Activated CD4-positive, alpha-beta T cell treated with anti-CD3 and anti-CD28 coated beads, Interleukin-2, amount 50 U/mL, for 24 hours (primary cell): ENCODE measurements around the gene PTGR1.
"Not testable (repeated sequence)": the region's sequence is repeated elsewhere in the genome, so short reads cannot be mapped to it uniquely, and the experiment has no call there.

ENCODE experiments used
- DNase-seq, 2 donors: peaks; one replicate each; pipeline ENCODE4 v3.0.0-alpha.2; 2020; ENCODE audit warnings: low read depth in 1 of 2, low spot score in 1 of 2

The PTGR1 gene

DNA sequence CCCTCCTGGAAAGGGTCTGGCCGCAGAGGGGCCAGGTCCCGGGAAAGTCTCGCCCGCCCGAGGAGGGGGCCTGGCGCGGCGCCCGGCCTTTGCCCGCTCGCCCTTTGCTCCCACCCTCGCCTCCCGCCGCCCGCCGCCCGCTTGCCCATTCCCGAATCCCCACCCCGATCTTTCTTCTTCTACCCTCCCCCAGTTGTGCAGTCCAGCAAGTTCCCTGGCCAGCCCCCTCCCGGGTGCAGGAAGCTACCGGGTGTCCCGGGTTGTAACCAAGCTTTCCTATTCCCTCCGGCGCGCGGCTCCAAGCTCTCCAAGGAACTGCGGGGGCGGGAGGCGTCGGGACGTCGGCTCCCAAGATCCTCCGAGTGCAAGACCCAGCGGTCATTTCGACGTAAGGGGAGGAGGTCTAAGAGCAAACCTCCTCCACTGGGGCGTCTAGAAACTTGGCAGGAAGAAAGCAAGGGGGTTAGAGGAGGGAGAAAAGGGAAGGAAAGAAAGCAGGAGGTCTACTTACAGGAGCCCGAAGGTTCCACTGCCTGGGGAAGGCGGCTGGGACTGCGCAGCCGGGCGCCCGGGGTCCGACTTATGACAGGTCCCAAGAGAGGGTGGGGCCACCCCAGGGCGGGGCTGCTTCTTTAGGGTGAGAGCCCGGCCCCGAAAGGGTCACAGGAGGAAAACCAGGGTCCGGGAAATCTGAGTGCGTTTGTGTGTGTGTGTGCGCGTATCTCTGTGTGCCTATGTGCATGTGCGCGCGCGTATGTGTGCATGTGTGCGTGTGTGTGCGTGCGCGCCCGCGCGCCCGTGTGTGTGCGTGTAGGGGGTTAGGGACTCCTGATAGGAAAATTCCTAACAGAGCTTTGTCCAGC is at the start of gene PTGR1:
Gene PTGR1 (minus strand): TSS at position 556 of the 863 bp plus-strand sequence. CDS start 2,225 bp downstream, outside the sequence.
- peak in 1 of 2 donors; percentile 3 for DNase-seq

- no peak for DNase-seq
Measured at GRCh38 chr9:111649016-111649415, 49.6 kb upstream of the PTGR1 start.

GRCh38 chr9:111648066-111648465 is 48.6 kb upstream of the PTGR1 start:
- no peak for DNase-seq

GRCh38 chr9:111646417-111646816 is 47.0 kb upstream of the PTGR1 start:
- DNase-seq = no peak

GRCh38 chr9:111645806-111646205 is 46.4 kb upstream of the PTGR1 start:
- no peak for DNase-seq

DNA sequence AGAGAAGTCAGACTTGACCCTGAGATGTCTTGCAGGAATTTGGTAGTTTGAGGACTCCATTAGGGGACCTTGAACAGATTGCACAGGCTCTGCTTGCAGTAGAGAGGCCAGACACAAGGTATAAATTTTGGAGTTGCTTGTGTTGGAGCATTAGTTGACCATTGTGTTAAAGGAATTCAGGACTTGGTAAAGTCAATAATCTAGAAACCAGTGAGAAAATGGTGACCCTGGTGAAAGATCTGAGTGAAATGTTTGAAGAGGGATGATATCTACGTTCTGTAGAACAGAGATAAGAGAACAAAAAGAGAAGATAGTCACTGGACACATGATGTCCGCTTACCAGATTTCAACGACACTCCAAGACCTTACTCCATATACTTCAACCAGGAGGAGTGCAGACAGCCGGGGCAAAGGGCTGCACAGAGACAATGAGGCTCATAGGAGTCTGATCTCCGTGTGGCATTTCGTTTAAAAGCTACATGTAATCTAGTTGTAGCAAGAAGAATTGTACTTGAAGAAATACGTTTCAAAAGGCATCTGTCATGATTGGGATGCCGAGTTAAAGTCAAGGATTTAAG is 44.8 kb upstream of the PTGR1 start:
- DNase-seq = no peak

GRCh38 chr9:111637421-111637950 is 38.0 kb upstream of the PTGR1 start:
- DNase-seq = no peak

- no peak for DNase-seq
Measured at GRCh38 chr9:111634860-111635259, 35.4 kb upstream of the PTGR1 start.

DNA sequence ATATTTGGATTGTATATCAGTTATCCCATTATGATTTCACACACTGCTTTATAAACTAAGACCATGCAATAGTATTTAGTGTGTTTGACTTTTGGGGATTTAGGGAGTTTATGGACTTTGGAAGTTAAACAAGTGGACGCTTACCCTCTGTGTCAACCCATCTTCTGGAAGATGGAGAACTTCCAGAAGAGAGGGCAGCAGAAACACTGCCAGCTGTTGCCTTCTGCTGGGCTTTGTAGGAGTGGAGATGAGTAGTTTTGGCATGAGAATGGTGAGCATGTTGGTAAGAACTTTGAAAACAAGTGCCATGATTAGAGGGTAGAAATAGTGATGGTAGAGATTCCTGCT is 33.9 kb upstream of the PTGR1 start:
- DNase-seq = no peak

GRCh38 chr9:111632695-111633388 is 33.4 kb upstream of the PTGR1 start:
- no peak for DNase-seq

- no peak for DNase-seq
Measured at GRCh38 chr9:111632060-111632459, 32.6 kb upstream of the PTGR1 start.

DNA sequence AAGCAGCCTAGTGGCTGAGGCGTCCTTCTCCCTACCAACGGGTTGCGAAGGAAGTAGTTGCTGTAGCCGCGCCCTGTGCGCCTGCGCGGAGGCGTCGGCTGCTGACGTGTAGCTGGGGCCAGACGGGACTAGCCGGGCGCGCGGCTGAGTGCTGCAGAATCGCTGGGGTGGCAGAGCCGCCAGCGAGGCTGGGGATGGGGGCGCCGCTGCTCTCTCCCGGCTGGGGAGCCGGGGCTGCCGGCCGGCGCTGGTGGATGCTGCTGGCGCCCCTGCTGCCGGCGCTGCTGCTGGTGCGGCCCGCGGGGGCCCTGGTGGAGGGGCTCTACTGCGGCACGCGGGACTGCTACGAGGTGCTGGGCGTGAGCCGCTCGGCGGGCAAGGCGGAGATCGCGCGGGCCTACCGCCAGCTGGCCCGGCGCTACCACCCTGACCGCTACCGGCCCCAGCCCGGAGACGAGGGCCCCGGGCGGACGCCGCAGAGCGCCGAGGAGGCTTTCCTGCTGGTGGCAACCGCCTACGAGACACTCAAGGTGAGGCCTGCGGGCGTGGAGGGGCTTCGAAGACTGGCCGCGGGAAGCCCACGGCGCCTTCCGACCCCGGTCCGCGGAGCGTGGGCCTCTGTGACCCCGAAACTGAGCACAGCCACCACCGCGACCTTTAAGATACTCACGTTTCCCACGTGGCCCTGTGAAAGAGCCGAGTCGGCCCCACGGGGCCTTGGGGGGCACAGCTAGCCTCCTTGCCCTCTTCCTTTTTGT is 31.9 kb upstream of the PTGR1 start, which contains the start of gene DNAJC25:
Gene DNAJC25 (plus strand): TSS at position 121 of the 758 bp plus-strand sequence. CDS start 74 bp downstream, at position 195.
- DNase-seq = peak; percentile 86 to 93

GRCh38 chr9:111630964-111631213 is 31.4 kb upstream of the PTGR1 start:
- no peak for DNase-seq

DNA sequence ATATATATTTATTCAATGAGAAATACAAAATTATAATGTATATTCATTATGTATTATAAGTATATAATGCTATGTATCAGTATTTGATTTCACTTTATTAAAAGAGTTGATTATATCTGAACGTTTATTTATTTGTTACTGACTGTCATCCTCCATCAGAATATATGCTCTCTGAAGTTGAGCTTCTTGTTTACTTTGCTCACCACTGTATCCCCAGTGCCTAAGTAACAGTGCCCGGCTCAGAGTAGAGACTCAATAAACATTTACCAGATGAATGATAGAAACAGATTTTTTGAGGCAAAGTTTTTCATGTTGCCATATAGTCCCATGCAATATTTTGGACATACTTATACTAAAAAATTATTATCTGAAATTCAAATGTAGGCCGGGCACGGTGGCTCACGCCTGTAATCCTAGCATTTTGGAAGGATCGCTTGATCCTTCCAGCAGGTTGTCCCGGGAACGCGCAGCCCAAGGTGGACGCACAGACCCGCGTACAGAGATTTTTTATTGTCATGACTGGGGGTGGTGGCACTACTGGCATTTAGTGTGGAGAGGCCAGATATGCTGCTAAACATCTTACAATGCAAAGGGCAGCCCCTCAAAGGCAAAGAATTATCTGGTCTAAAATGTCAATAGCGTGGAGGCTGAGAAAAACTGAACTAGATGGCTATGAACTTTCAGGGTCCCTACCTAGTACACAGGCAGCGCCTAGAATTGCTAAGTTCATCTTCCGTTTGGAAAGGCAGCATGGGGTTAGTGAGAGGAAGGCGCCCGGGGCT is 30.9 kb upstream of the PTGR1 start:
- DNase-seq = peak in 1 of 2 donors; percentile 4

DNA sequence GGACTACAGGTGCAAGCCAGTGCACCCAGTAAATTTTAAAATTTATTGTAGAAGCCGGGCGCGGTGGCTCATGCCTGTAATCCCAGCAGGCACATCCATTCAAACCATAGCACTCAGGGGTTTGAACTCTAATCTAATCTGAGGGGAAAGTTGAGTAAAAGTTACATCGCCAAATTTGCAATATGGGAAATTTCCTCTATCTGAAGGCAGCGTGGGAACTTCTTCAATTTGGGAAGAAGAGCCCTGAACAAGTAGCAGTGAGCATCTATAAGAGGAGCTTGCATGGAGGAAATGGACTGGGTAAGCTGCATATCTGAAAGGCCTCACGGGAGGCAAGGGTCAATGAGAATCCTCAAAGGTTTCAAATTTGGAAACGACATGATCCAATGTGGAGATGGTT is 29.0 kb upstream of the PTGR1 start:
- no peak for DNase-seq

- no peak for DNase-seq
Measured at GRCh38 chr9:111627260-111627963, 28.0 kb upstream of the PTGR1 start.

DNA sequence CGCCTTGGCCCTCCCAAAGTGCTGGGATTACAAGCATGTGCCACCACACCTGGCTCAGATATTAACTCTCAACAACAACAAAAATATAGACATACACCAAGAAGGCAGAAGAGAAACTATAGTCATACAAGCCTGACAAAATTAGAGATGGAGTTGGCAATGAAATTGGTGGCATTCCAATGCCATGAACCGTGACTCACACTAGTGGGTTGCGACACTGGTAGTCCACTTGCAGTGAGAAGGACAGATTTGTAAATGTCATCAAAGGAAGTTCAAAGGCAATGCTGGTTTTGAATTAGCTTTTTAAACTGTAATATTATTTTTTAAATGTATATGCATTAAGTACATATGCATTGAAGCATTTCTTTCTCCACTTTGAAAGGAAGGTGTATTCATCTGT is 23.2 kb upstream of the PTGR1 start:
- DNase-seq = no peak

DNA sequence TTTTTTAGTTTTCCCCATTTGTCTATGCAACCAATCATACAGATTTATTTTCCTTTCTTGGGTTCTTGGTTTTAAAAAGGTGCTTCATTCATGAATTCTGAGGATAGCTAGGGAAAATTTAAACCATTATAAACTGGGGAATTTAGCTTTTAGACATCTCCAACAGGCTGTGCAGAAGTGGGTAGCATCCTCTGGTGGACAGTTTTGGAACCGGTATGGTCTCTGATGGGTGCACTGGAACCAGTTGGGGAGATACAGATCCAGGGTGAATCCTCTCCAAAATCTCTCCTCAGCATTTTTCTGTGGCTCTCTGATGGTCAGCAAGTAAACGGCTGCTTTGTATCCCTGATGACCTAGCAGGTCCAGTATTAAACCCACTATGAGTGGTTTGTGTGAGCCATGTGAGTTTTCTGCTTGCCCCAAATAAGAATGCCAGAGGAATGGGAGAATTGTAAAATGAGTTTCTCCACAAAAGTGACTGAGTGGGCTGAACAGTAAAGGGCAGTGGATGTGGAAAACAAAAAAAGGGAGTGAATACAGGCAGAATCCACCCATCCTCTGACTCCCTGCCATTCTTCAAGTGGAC is 22.5 kb upstream of the PTGR1 start:
- DNase-seq = peak in 1 of 2 donors; percentile 24

DNA sequence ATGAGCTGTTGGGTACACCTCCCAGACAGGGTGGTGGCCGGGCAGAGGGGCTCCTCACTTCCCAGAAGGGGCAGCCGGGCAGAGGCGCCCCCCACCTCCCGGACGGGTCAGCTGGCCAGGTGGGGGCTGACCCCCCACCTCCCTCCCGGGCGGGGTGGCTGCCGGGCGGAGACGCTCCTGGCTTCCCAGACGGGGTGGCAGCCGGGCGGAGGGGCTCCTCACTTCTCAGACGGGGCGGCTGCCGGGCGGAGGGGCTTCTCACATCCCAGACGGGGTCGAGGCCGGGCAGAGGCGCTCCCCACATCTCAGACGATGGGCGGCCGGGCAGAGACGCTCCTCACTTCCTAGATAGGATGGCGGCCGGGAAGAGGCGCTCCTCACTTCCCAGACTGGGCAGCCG is 17.9 kb upstream of the PTGR1 start:
- DNase-seq = not testable (repeated sequence)
